HepG2 (cell line): ENCODE results near the gene TPSD1. TPM values are rescaled to one million over a fixed set of nuclear protein-coding genes. Genes with fewer than 3 reads are reported as not detected.
A peak's percentile ranks its signal among the peaks of the same experiment; 100 is the strongest.

ENCODE experiments used
- ARID5B ChIP-seq: IDR thresholded peaks from 2 replicates; pipeline ENCODE4 v1.4.0; 2020; ENCODE audit warnings: mild to moderate bottlenecking, missing genetic modification reagents
- FOXA3 ChIP-seq: IDR thresholded peaks from 2 replicates; pipeline ENCODE4 v1.6.1; 2016; ENCODE audit warnings: missing genetic modification reagents, missing compliant biosample characterization
- GABPB1 ChIP-seq: IDR thresholded peaks from 2 replicates; pipeline ENCODE4 v1.6.1; 2016; ENCODE audit warnings: mild to moderate bottlenecking, missing genetic modification reagents, moderate library complexity, missing compliant biosample characterization
- NCOA5 ChIP-seq: sonication (generic); formaldehyde crosslinking; IDR thresholded peaks from 2 replicates; pipeline ENCODE4 v1.4.0; 2020; ENCODE audit warnings: missing genetic modification reagents
- SMC3 ChIP-seq: IDR thresholded peaks from 2 replicates; pipeline ENCODE4 v1.6.1; 2011; ENCODE audit warnings: low read length, improper control_type of control experiment
- SP5 ChIP-seq: IDR thresholded peaks from 2 replicates; pipeline ENCODE4 v1.6.1; 2016; ENCODE audit warnings: low read depth, borderline replicate concordance
- SPEN ChIP-seq: sonication (generic); formaldehyde crosslinking; IDR thresholded peaks from 2 replicates; pipeline ENCODE4 v1.5.1; 2020; ENCODE audit warnings: low read depth, mild to moderate bottlenecking, missing genetic modification reagents
- SUZ12 ChIP-seq: fragments of 150-350 bp; IDR thresholded peaks from 2 replicates; pipeline ENCODE4 v1.6.1; 2014; ENCODE audit warnings: low read depth, low read length
- ZBTB38 ChIP-seq: sonication (generic); formaldehyde crosslinking; IDR thresholded peaks from 2 replicates; pipeline ENCODE4 v1.5.1; 2020; ENCODE audit warnings: mild to moderate bottlenecking, missing genetic modification reagents
- ZC3H4 ChIP-seq: sonication (generic); formaldehyde crosslinking; IDR thresholded peaks from 2 replicates; pipeline ENCODE4 v1.4.0; 2020; ENCODE audit warnings: missing genetic modification reagents, borderline replicate concordance
- ZFP41 ChIP-seq: sonication (generic); formaldehyde crosslinking; IDR thresholded peaks from 2 replicates; pipeline ENCODE4 v1.4.0; 2020; ENCODE audit warnings: mild to moderate bottlenecking, missing genetic modification reagents, borderline replicate concordance
- ZNF318 ChIP-seq: sonication (generic); formaldehyde crosslinking; IDR thresholded peaks from 2 replicates; pipeline ENCODE4 v1.4.0; 2020; ENCODE audit warnings: mild to moderate bottlenecking, missing genetic modification reagents
- ZNF34 ChIP-seq: sonication (generic); formaldehyde crosslinking; IDR thresholded peaks from 2 replicates; pipeline ENCODE4 v1.4.0; 2020; ENCODE audit warnings: mild to moderate bottlenecking, missing genetic modification reagents, borderline replicate concordance
- ZNF460 ChIP-seq: sonication (generic); formaldehyde crosslinking; IDR thresholded peaks from 2 replicates; pipeline ENCODE4 v1.5.1; 2020; ENCODE audit warnings: missing genetic modification reagents, mild to moderate bottlenecking, borderline replicate concordance
- ZNF607 ChIP-seq: sonication (generic); formaldehyde crosslinking; IDR thresholded peaks from 2 replicates; pipeline ENCODE4 v1.5.1; 2020; ENCODE audit warnings: missing genetic modification reagents, mild to moderate bottlenecking, borderline replicate concordance
- ZNF775 ChIP-seq: sonication (generic); formaldehyde crosslinking; IDR thresholded peaks from 2 replicates; pipeline ENCODE4 v1.4.0; 2020; ENCODE audit warnings: missing genetic modification reagents, mild to moderate bottlenecking, moderate library complexity, borderline replicate concordance
- ZNF781 ChIP-seq: sonication (generic); formaldehyde crosslinking; IDR thresholded peaks from 2 replicates; pipeline ENCODE4 v1.5.1; 2020; ENCODE audit warnings: borderline replicate concordance, mild to moderate bottlenecking, missing genetic modification reagents; ENCODE audit errors: not compliant biosample characterization
- ZSCAN30 ChIP-seq: sonication (generic); formaldehyde crosslinking; IDR thresholded peaks from 2 replicates; pipeline ENCODE4 v1.5.0; 2020; ENCODE audit warnings: mild to moderate bottlenecking, missing genetic modification reagents
- polyA plus RNA-seq, 8 experiments: library from polyadenylated mRNA; depleted of rRNA in 3 of 8; stranded (reverse) in 7 of 8; unstranded in 1 of 8; fragments of >200 nt; fragmentation: Illumina TruSeq in 4 of 8; extraction: Trizol in 4 of 8; gene quantifications; 2 replicates each; pipeline versions ENCODE4 v1.2.1 to v1.2.3, GENCODE V29; 2011 to 2016; ENCODE audit warnings: low read depth in 4 of 8, missing spikeins in 1 of 8, mixed read lengths in 1 of 8; ENCODE audit not compliant: insufficient read depth in 1 of 8
- total RNA-seq, 5 experiments: library from RNA; depleted of rRNA; stranded (reverse); fragments of >200 nt; fragmentation: Illumina TruSeq; extraction: Trizol; gene quantifications; 2 replicates each; pipeline ENCODE4 v1.2.3, GENCODE V29; 2016; ENCODE audit warnings: low read depth in 1 of 5

TPSD1 gene
- total and polyA plus RNA-seq, 2 of the 13 experiments (the other 11 are each of a cell fraction or from before 2014, with no cell fraction given), result not detected

- TF ChIP-seq NCOA5 (CRISPR knock-in tag) (no peak), ZNF460 (CRISPR knock-in tag) (no peak; the same call in 1 of the 2 replicates), GABPB1 (CRISPR knock-in tag) (no peak), SMC3 (no peak), FOXA3 (CRISPR knock-in tag) (peak; percentile 40; the same call in 1 of the 2 replicates), ZNF775 (CRISPR knock-in tag) (no peak), ZBTB38 (CRISPR knock-in tag) (0 out of 2 replicates have a peak, but pooled peaks have one; percentile 9), SPEN (CRISPR knock-in tag) (no peak), ZNF318 (CRISPR knock-in tag) (no peak), ZNF781 (CRISPR knock-in tag) (no peak), ZC3H4 (CRISPR knock-in tag) (no peak), ZNF607 (no peak), SUZ12 (no peak), ARID5B (CRISPR knock-in tag) (peak; percentile 25; the same call in 1 of the 2 replicates), ZSCAN30 (no peak), ZNF34 (CRISPR knock-in tag) (no peak), SP5 (no peak), ZFP41 (CRISPR knock-in tag) (no peak)
Measured at GRCh38 chr16:1290860-1291575, 35.1 kb downstream of the TPSD1 start (continued).
